D341Med (cell line): Measurements from ENCODE around the gene NFIX.
A peak's percentile ranks its signal among the peaks of the same experiment; 100 is the strongest.

ENCODE experiments used
- DNase-seq: peaks from one replicate; pipeline ENCODE4 v3.0.0; 2012; ENCODE audit warnings: low spot score

NFIX gene

GRCh38 chr19:13056052-13056660, 60.9 kb downstream of the NFIX start:
- no peak for DNase-seq

- no peak for DNase-seq
Measured at GRCh38 chr19:13057147-13057572, 61.9 kb downstream of the NFIX start.

GRCh38 chr19:13057744-13058143, 62.5 kb downstream of the NFIX start:
- DNase-seq, result no peak

- no peak for DNase-seq
Measured at GRCh38 chr19:13058951-13059660, 63.8 kb downstream of the NFIX start.

GRCh38 chr19:13060233-13060963, 65.1 kb downstream of the NFIX start:
- no peak for DNase-seq

- DNase-seq, result peak; percentile 95
Measured at GRCh38 chr19:13060964-13061927, 66.0 kb downstream of the NFIX start.

- no peak for DNase-seq
Measured at GRCh38 chr19:13062317-13062716, 67.0 kb downstream of the NFIX start.

GRCh38 chr19:13063461-13064091, 68.3 kb downstream of the NFIX start:
- DNase-seq, result no peak

GRCh38 chr19:13064092-13064489, 68.8 kb downstream of the NFIX start:
- DNase-seq, result no peak

GRCh38 chr19:13066226-13066625, 71.0 kb downstream of the NFIX start:
- DNase-seq, result no peak

- DNase-seq, result no peak
Measured at GRCh38 chr19:13066933-13067807, 71.9 kb downstream of the NFIX start.

- no peak for DNase-seq
Measured at GRCh38 chr19:13068085-13068846, 73.0 kb downstream of the NFIX start.

- DNase-seq, result no peak
Measured at GRCh38 chr19:13069415-13070359, 74.4 kb downstream of the NFIX start.

GRCh38 chr19:13070425-13071140, 75.3 kb downstream of the NFIX start:
- DNase-seq, result no peak

GRCh38 chr19:13071444-13072187, 76.3 kb downstream of the NFIX start:
- DNase-seq, result no peak

- no peak for DNase-seq
Measured at GRCh38 chr19:13072188-13072908, 77.1 kb downstream of the NFIX start.
